GM21825 (cell line): ENCODE measurements around the gene PLCB2.

ENCODE experiments used
- ATAC-seq: cut with Tn5 transposase; IDR thresholded peaks from one replicate; pipeline ENCODE4 v1.9.1; 2021; ENCODE audit warnings: mild to moderate bottlenecking, moderate library complexity; ENCODE audit not compliant: unreplicated experiment

The PLCB2 gene

DNA sequence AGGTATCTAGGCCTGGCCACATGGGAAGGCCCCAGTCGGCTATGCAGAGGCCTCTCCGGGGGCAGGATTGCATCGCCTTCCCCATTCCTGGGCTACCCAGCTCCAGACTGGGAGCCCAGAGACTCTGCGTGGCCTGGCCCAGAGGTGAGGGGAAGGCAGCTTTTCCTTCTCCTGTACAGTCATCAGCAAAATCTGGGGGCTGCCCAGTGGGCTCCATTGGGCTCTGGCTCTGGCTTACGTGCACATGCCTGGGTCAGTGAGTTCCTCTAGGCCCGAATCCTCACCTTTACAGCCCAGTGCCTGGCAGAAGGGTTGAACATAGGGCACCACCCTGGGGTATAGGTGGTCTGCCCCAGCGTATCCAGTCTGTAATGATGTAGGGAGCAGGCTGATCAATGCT, 20.9 kb downstream of the PLCB2 start:
- ATAC-seq, result no peak

GRCh38 chr15:40286061-40286532, 21.6 kb downstream of the PLCB2 start:
- no peak for ATAC-seq

DNA sequence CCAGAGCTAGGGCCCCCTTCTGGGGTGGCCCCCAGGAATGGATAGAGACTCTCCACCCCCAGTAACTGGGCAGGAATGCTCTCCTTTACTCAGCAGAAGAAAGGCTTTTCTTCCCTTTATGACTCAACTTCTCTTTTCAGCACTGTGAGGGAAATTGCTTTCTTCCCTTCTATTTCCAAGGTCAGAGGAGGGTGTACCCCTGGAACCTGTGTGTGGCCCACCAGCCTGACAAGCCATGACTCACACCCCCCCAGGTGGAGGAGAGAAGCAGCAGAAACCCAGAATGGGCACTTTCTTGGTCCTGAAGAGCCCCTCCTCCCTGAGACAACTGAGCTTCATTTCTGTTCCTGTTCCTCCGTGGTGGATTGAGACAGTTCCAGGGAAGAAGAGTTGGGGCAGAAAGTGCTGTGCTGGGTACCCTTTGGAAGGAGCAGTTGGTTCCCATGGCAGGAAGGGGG, 22.2 kb downstream of the PLCB2 start:
- no peak for ATAC-seq

- ATAC-seq, result no peak
Observed at GRCh38 chr15:40285151-40285550, 22.6 kb downstream of the PLCB2 start.

GRCh38 chr15:40283615-40284300, 24.0 kb downstream of the PLCB2 start:
- no peak for ATAC-seq

GRCh38 chr15:40282869-40283614, 24.7 kb downstream of the PLCB2 start, which contains the start of gene ANKRD63:
Gene ANKRD63 (minus strand): TSS chr15:40283064. CDS start chr15:40282586, 478 bp downstream.
- no peak for ATAC-seq

- no peak for ATAC-seq
Observed at GRCh38 chr15:40282147-40282868, 25.4 kb downstream of the PLCB2 start.

DNA sequence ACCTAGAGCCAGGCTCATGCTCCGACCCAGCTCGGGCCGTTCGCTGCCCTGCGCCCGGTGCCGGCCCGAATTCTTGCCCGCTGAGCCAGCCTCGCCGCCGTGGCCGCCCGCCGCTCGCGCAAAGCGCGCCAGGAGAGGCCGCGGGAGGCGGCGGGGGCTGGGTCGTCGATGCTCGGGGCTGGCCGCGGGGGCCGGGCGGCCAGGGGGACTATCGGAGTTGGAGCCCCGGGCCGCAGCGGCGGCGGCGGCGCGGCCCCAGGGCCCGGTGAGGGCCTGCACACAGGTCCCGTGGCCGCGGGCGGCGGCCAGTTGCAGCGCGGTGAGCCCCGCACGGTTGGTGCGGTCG, 26.0 kb downstream of the PLCB2 start:
- ATAC-seq, result no peak

DNA sequence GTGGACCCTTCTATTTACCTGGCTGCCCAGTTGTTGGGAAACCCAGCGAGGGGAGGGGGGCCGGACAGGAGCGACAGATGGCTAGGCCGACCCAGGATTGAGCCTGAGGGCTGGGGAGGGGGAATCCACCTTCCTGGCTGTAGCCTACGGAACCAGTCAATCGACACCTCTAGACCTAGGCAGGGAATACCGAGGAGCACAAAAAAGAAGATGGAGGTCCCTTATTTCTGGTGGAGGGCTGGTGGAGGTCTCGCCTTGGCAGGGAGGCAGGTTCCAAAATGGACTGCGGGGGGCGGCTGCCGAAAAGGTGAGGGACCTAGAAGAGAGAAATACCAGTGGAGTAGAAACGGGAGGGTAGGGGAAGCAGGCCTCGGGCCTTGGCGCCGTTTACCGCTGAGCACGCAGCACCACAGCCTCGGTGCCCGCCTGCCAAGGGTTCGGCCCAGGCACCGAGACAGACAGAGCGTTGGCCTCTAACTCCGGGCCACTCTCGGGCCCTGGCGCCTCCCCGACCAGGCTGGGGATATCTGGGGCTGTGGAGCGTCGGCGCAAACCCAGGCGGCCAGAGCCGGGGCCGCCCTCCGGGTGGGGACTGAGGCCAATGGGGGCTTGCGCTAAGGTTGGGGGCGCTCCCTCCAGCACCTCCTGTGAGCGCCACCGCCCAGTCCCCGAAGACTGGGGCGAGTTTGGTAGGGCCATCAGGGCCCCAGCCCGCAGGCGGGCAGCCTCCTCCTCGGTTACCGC, 26.5 kb downstream of the PLCB2 start:
- no peak for ATAC-seq

DNA sequence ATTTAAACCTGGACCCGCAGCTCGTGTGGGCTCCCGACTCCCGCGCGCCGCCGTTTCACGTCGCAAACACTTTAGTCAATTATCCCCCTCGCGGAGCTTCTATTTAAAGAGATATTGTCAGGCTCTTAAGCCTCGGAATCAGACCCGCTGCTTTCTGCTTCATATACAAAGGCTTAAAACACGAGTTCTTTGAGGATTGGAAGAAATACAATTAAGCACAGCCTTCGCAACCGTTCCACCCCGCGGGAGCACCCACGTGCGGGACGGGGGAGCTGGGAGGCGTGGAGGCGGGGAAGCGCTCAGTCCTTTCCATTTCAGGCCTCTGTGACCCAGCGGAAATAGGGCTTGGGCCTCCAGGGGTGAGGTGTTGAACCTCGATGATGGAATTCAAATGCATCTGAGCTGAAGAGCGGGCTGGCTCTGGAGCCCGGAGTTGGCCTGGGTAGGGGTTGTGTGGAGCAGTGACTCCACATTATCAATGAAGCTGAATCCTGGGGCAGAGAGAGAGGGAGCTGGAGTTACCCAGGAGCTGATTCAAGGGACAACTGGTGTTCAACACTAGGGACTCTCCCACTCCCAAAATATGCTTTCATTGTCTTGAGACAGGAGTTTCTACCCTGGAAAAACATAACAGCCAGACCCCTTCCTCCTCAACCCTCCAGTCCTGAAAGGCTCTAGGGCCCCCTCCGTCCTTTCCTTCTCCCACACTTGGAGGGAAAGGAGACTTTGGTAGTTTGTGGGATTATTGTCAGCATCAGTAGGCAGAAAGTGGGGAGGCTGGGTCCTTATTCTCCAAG, 27.3 kb downstream of the PLCB2 start:
- ATAC-seq, result no peak

GRCh38 chr15:40279437-40280141, 28.1 kb downstream of the PLCB2 start:
- no peak for ATAC-seq

DNA sequence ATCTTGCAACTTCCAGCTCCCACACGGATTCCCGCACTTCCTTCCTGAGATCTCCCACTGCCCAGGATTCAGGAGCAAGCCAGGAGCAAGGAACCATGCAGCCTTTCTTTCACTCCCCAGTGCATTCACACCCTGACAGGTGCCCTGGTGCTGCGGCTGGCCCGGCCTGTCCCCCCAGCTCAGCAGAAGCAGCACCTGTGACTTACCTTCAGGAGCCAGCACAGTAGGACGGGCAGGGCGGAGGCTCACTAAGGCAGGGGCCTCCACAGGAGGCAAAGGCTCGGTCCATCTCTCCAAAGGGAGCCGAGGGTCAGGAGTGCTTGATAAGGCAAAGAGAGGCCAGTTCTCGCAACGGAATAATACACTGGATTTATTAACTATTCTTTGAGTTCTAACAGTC, 29.7 kb downstream of the PLCB2 start:
- no peak for ATAC-seq

DNA sequence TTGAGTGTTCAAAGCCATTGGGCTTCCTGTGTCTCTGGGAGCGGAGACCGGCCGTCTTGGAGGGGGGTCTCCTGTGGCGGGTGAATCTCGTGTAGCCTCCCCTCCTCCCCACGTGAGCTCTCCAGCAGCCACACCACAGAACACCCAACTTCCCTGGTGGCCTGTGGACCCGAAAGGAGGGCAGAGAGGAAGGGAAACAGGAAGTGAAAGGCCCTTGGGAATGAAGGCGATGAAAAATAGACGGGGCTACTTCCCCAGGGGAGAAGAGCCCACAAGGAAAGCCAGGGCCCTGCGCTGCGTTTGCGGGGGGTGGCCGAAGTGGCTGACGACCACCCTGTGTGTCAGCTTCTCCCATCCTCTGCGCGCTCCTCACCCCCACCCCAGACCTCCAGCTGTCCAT, 30.3 kb downstream of the PLCB2 start:
- no peak for ATAC-seq

DNA sequence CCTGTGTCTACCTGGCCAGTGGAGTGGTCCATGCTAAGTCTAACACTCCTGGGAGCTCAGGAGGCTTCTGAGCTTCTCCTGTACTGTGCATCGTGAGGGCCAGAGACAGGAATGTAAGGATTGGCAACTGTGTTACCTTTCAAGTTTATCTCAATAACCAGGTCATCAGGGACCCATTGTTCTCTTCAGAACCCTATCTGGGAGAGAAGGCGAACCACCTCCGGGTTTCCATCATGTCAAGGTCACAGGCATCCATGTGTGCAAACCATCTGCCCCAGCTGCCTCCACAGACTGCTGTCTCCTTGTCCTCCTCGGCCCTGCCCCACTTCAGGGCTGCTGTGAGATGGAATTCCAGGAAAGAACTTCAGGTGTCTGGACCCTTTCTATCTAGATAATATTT, 30.8 kb downstream of the PLCB2 start:
- no peak for ATAC-seq

DNA sequence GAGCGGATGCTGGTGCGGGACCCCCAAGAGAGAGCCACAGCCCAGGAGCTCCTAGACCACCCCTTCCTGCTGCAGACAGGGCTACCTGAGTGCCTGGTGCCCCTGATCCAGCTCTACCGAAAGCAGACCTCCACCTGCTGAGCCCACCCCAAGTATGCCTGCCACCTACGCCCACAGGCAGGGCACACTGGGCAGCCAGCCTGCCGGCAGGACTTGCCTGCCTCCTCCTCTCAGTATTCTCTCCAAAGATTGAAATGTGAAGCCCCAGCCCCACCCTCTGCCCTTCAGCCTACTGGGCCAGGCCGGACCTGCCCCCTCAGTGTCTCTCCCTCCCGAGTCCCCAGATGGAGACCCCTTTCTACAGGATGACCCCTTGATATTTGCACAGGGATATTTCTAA, 31.8 kb downstream of the PLCB2 start:
- ATAC-seq, result no peak

GRCh38 chr15:40275523-40275922, 32.2 kb downstream of the PLCB2 start:
- ATAC-seq, result no peak

DNA sequence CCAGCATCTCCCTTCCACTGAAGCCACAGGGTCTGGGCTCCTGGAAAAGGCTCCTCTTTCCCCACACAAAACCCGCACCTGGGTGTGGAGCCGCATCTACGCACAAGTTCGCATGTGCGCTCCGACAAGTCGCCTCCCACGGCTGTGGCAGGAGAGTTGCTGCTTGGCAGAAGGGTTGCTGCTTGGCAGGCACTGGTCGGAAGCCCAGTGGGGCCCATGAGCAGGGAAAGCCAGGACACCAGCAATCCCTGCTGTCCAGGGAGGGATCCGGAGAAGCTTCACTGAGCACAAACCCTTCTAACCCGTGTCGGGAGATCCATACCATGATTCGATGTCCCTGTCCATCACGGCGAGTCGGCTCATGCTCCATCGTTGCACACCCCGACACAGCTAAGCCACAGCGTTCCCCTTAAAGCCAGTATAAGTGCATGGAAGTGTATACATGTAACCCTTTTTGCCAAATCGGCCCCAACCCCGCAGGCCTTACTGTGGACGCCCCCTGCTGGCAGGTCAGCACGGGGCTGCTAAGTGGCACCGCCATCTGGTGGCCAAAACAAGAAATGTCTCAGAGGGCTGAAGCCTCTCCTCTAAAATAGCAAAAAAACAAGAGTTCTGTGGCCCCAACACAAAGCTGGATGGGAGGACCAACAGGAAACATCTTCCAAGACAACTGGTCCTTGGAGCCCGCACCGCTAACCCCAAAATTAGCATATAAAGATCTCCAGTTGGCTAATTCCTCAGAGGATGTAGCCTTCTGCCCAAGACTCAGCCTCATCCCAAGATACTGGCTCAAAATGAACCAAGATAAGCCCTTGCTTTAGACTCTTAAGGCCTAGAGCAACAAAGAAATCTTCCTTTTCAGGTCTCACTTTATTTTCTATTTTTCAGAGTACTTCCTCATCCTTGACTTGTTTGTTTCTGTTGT, 33.1 kb downstream of the PLCB2 start:
- no peak for ATAC-seq

GRCh38 chr15:40273428-40273827, 34.3 kb downstream of the PLCB2 start:
- no peak for ATAC-seq
